Smooth muscle cell (in vitro differentiated cells): ENCODE measurements around the gene FBXO42. TPM values are rescaled to one million over a fixed set of nuclear protein-coding genes. Genes with fewer than 3 reads are reported as not detected.

ENCODE experiments used
- DNase-seq: peaks from one replicate; lab custom pipeline; 2025; ENCODE audit not compliant: unreplicated experiment; lab: John Stamatoyannopoulos, UW
- H2AFZ ChIP-seq: fragments of 200-600 bp; sonication (generic); 2 replicates; pipeline ENCODE4 v1.6.0; 2016; ENCODE audit warnings: antibody characterized with exemption, low read depth, mild to moderate bottlenecking
- H3F3A ChIP-seq: fragments of 200-600 bp; sonication (generic); 2 replicates; pipeline ENCODE4 v1.6.0; 2017; ENCODE audit warnings: antibody characterized with exemption, low read depth
- H3K27ac ChIP-seq: fragments of 200-600 bp; sonication (generic); 2 replicates; pipeline ENCODE4 v1.5.1; 2016; ENCODE audit warnings: low read depth, mild to moderate bottlenecking
- H3K27me3 ChIP-seq: fragments of 200-600 bp; sonication (generic); 2 replicates; pipeline ENCODE4 v1.6.1; 2016; ENCODE audit warnings: low read depth, mild to moderate bottlenecking
- H3K36me3 ChIP-seq: fragments of 200-600 bp; sonication (generic); 2 replicates; pipeline ENCODE4 v1.5.1; 2016; ENCODE audit warnings: low read depth
- H3K4me1 ChIP-seq: fragments of 200-600 bp; sonication (generic); 2 replicates; pipeline ENCODE4 v1.5.1; 2016; ENCODE audit warnings: low read depth
- H3K4me2 ChIP-seq: fragments of 200-600 bp; sonication (generic); 2 replicates; pipeline ENCODE4 v1.6.0; 2016; ENCODE audit warnings: mild to moderate bottlenecking
- H3K4me3 ChIP-seq: fragments of 200-600 bp; sonication (generic); 2 replicates; pipeline ENCODE4 v1.5.1; 2016; ENCODE audit warnings: mild to moderate bottlenecking
- H3K79me2 ChIP-seq: fragments of 200-600 bp; sonication (generic); 2 replicates; pipeline ENCODE4 v1.6.0; 2016; ENCODE audit warnings: low read depth, mild to moderate bottlenecking
- H3K9ac ChIP-seq: fragments of 200-600 bp; sonication (generic); 2 replicates; pipeline ENCODE4 v1.6.0; 2016; ENCODE audit warnings: low read depth
- H3K9me3 ChIP-seq: fragments of 200-600 bp; sonication (generic); replicated peaks from 2 replicates; pipeline ENCODE4 v1.5.1; 2016; ENCODE audit warnings: low read depth
- H4K20me1 ChIP-seq: fragments of 200-600 bp; sonication (generic); 2 replicates; pipeline ENCODE4 v1.6.0; 2016; ENCODE audit warnings: low read depth
- WGBS: methylation state at CpG from one replicate; pipeline ENCODE4 v1.1.7; 2016; ENCODE audit warnings: low lambda C conversion rate; 5-methylcytosine and 5-hydroxymethylcytosine counted together
- polyA plus RNA-seq: library from polyadenylated mRNA; unstranded; fragments of >200 nt; fragmentation: Nextera tagmentation; extraction: Ambion mirVana; gene quantifications from 2 replicates; pipeline ENCODE4 v1.2.1, GENCODE V29; 2016
- total RNA-seq: library from RNA; depleted of rRNA; stranded (reverse); fragments of >200 nt; gene quantifications from 2 replicates; pipeline ENCODE4 v1.2.3, GENCODE V29; 2014
- TF ChIP-seq, protein P1 (sequence below): fragments of 200-600 bp; sonication (generic); IDR thresholded peaks from 2 replicates; pipeline ENCODE4 v1.5.1; 2017; ENCODE audit warnings: borderline replicate concordance, mild to moderate bottlenecking, antibody characterized with exemption; ENCODE audit not compliant: insufficient read depth, poor library complexity, severe bottlenecking

FBXO42 gene
- total and polyA plus RNA-seq, 2 experiments from 2014 or later: 14.7 to 22.6 TPM

DNA sequence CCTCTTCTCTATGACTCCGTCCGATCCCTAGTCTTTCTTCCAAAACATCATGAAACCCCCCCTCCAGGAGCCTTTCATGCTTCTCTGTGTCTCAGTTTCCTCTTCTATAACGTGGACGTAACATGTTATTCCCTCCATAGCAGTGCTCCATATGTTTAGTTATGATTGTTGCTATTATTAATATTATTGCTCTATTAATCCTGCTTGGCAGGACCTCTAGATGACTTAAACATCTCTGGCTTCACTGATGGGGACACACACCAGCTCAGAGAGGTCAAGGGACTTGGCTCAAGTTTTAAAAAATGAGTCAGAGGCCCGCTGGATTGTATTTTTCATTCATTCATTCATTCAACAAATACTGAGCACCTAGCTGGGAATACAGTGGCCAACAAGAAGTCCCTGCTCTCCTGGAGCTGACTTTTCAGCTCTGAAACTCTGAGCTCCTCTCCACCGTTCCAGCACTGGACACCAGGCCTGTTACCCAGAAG, 114.9 kb downstream of the FBXO42 start:
- Histone ChIP-seq H3K4me3 (peak overlapping the region; percentile 63), H3K4me2 (peak overlapping the region; percentile 89), H3K36me3 (no peaks in the 10 kb centered on the region), H3K4me1 (peaks cover 5% of the 10 kb centered on the region), H3K27me3 (no peaks in the 10 kb centered on the region), H4K20me1 (no peaks in the 10 kb centered on the region), H3K79me2 (no peaks in the 10 kb centered on the region), H3K9me3 (no peaks in the 10 kb centered on the region), H3K27ac (peak overlapping the region; percentile 51), H3F3A (peaks cover 6% of the 10 kb centered on the region), H2AFZ (peak overlapping the region; percentile 71), H3K9ac (peak overlapping the region; percentile 36)
- TF ChIP-seq, protein P1, sequence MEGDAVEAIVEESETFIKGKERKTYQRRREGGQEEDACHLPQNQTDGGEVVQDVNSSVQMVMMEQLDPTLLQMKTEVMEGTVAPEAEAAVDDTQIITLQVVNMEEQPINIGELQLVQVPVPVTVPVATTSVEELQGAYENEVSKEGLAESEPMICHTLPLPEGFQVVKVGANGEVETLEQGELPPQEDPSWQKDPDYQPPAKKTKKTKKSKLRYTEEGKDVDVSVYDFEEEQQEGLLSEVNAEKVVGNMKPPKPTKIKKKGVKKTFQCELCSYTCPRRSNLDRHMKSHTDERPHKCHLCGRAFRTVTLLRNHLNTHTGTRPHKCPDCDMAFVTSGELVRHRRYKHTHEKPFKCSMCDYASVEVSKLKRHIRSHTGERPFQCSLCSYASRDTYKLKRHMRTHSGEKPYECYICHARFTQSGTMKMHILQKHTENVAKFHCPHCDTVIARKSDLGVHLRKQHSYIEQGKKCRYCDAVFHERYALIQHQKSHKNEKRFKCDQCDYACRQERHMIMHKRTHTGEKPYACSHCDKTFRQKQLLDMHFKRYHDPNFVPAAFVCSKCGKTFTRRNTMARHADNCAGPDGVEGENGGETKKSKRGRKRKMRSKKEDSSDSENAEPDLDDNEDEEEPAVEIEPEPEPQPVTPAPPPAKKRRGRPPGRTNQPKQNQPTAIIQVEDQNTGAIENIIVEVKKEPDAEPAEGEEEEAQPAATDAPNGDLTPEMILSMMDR: no peak
- 49% methylated on average over 6 of the region's 6 CpGs for WGBS
- no peak for DNase-seq

DNA sequence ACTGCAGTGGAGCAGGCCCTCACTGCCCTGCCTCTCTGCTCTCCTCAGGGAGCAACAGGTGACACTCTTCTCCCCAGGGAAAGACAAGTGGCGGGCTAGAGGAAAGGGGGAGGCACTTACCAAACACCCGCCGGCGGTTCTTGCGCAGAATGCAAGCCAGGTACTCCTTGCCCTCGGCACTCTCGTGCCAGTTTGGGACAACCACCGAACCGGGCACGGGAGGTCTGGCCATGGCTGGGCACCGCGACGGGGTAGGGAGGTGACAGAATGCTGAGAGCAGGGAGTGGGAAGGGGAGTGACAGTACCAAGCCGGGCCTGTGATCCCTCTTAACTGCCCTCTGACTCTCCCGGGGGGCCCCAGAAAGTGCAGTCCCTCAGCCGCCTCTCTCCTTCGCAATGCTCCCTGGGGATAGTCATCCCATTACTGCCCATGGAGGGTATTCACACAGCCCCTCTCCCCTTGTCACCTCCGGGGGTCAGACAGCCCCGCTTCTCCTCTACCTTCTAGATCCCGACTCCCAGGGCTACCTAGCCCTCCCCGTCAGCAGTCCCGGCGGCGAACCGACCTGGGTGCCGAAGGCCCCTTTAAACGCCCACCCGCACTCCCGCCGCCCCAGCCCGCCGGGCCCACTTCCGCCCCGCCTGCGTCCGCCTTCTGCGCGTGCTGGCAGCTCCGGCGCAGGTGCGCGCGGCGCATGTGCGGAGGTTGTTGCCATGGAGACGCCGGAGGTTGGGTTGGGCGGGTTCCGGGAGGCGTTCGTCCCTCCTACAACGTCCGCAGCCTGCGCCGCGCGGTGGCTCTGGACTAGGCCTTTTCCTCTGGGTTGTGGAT, 115.6 kb downstream of the FBXO42 start, which contains the start of gene CPLANE2:
Gene CPLANE2 (minus strand): TSS at position 673 of the 832 bp plus-strand sequence. CDS start 441 bp downstream, at position 232.
- peak; percentile 76 for DNase-seq
- peaks cover 5% of the 10 kb centered on the region for H3K4me1 ChIP-seq
- H2AFZ ChIP-seq: peak within 1 kb of the TSS; percentile 71
- H3K27ac ChIP-seq: peak within 1 kb of the TSS; percentile 51
- H3K9ac ChIP-seq: peak within 1 kb of the TSS; percentile 67
- H4K20me1 ChIP-seq: no peaks in the 10 kb centered on the region
- H3K4me2 ChIP-seq: peak within 1 kb of the TSS; percentile 89
- H3K9me3 ChIP-seq: no peaks in the 10 kb centered on the region
- H3K27me3 ChIP-seq: no peaks in the 10 kb centered on the region
- WGBS: 2% methylated on average over 49 of the region's 57 CpGs
- peak within 1 kb of the TSS; percentile 63 for H3K4me3 ChIP-seq
- H3F3A ChIP-seq: peaks cover 6% of the 10 kb centered on the region
- TF ChIP-seq, protein P1: no peak
- no peaks in the 10 kb centered on the region for H3K79me2 ChIP-seq
- no peaks in the 10 kb centered on the region for H3K36me3 ChIP-seq

DNA sequence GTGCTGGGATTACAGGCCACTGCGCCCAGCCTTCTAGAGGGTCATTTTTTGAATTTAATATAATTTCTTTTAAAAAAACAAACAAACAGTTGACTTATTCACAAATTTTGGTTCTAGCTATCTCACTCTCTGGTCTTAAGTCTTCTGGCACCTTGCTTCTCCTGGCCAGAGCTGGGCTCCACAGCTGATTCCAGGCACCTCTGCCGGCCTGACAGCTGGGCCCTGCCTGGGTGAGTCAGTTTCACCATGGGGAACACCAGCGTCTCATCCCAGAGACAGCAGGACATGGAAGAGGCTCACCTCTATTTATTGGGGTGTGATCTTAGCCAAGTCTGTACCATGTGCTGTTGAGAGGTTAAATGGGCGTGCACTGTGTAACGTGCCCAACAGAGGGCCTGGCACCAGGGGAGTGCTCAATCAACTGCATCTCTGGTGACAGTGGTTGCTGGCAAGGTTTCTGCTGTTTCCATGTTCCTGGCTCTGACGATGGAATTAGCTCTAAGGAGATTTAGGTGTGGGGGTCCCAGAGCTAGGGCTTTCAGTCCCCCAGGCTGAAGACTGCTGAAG, 116.3 kb downstream of the FBXO42 start:
- Histone ChIP-seq H3K27ac (no peak overlapping the region), H3K9ac (no peak overlapping the region)
- WGBS: 53% methylated on average over 6 of the region's 6 CpGs

More for the DNA sequence above, 116.3 kb downstream of the FBXO42 start:
- Histone ChIP-seq H3K4me3 (peak overlapping the region; percentile 63), H4K20me1 (no peaks in the 10 kb centered on the region), H3K4me1 (peaks cover 5% of the 10 kb centered on the region), H3K79me2 (no peaks in the 10 kb centered on the region), H3K36me3 (no peaks in the 10 kb centered on the region), H2AFZ (no peak overlapping the region), H3K9me3 (no peaks in the 10 kb centered on the region), H3K4me2 (peak overlapping the region; percentile 89), H3F3A (peaks cover 6% of the 10 kb centered on the region), H3K27me3 (no peaks in the 10 kb centered on the region)
- no peak for DNase-seq
- TF ChIP-seq, protein P1: no peak
